HepG2 (cell line): ENCODE data around the gene MED19. TPM values are rescaled to one million over a fixed set of nuclear protein-coding genes. Genes with fewer than 3 reads are reported as not detected.

Source experiments
- AGO2 ChIP-seq: fragments of 200-400 bp; formaldehyde crosslinking; optimal IDR thresholded peaks from 2 replicates; pipeline ENCODE3; 2017; ENCODE audit warnings: mild to moderate bottlenecking, low read depth, low read length, moderate library complexity
- CREB1 ChIP-seq, 2 experiments: fragments of 450-650 bp in 1 of 2; IDR thresholded peaks; 2 replicates each; pipeline ENCODE4 v1.6.1; 2016 to 2017; ENCODE audit warnings: control low read depth in 1 of 2, mild to moderate bottlenecking in 1 of 2, missing compliant biosample characterization in 1 of 2, missing genetic modification characterization in 1 of 2
- CTCF ChIP-seq: sonication (generic); formaldehyde crosslinking; IDR thresholded peaks from 2 replicates; pipeline ENCODE4 v1.5.0; 2020; ENCODE audit warnings: mild to moderate bottlenecking, missing genetic modification reagents, moderate library complexity
- FOXM1 ChIP-seq: sonication (generic); formaldehyde crosslinking; IDR thresholded peaks from 2 replicates; pipeline ENCODE4 v1.5.0; 2020; ENCODE audit warnings: missing genetic modification reagents
- MYNN ChIP-seq: sonication (generic); formaldehyde crosslinking; IDR thresholded peaks from 2 replicates; pipeline ENCODE4 v1.4.0; 2020; ENCODE audit warnings: mild to moderate bottlenecking, low read depth, missing genetic modification reagents
- NFAT5 ChIP-seq: sonication (generic); formaldehyde crosslinking; IDR thresholded peaks from 2 replicates; pipeline ENCODE4 v1.4.0; 2020; ENCODE audit warnings: missing genetic modification reagents
- NFATC3 ChIP-seq: sonication (generic); formaldehyde crosslinking; IDR thresholded peaks from 2 replicates; pipeline ENCODE4 v1.5.1; 2020; ENCODE audit warnings: mild to moderate bottlenecking, missing genetic modification reagents
- NFYC ChIP-seq: IDR thresholded peaks from 2 replicates; pipeline ENCODE4 v1.6.1; 2016; ENCODE audit warnings: missing genetic modification reagents, missing compliant biosample characterization
- NPAS2 ChIP-seq: sonication (generic); formaldehyde crosslinking; IDR thresholded peaks from 2 replicates; pipeline ENCODE4 v1.8.0; 2022; ENCODE audit warnings: mild to moderate bottlenecking, missing genetic modification reagents, borderline replicate concordance
- PRDM10 ChIP-seq: sonication (generic); formaldehyde crosslinking; IDR thresholded peaks from 2 replicates; pipeline ENCODE4 v1.4.0; 2020; ENCODE audit warnings: low read depth, missing genetic modification reagents
- PRMT3 ChIP-seq: sonication (generic); formaldehyde crosslinking; IDR thresholded peaks from 2 replicates; pipeline ENCODE4 v1.8.1; 2022; ENCODE audit warnings: low read depth, mild to moderate bottlenecking, moderate library complexity, missing genetic modification reagents, borderline replicate concordance
- SP140L ChIP-seq: sonication (generic); formaldehyde crosslinking; IDR thresholded peaks from 2 replicates; pipeline ENCODE4 v1.4.0; 2020; ENCODE audit warnings: missing genetic modification reagents, borderline replicate concordance
- ZBTB7A ChIP-seq: sonication (generic); formaldehyde crosslinking; IDR thresholded peaks from 2 replicates; pipeline ENCODE4 v1.8.0; 2022; ENCODE audit warnings: mild to moderate bottlenecking, missing genetic modification reagents
- ZNF530 ChIP-seq: sonication (generic); formaldehyde crosslinking; IDR thresholded peaks from 2 replicates; pipeline ENCODE4 v1.5.0; 2020; ENCODE audit warnings: low read depth, mild to moderate bottlenecking, missing genetic modification reagents
- ZNF770 ChIP-seq: sonication (generic); formaldehyde crosslinking; IDR thresholded peaks from 2 replicates; pipeline ENCODE4 v1.5.0; 2020; ENCODE audit warnings: mild to moderate bottlenecking, missing genetic modification reagents
- polyA plus RNA-seq, 8 experiments: library from polyadenylated mRNA; depleted of rRNA in 3 of 8; stranded (reverse) in 7 of 8; unstranded in 1 of 8; fragments of >200 nt; fragmentation: Illumina TruSeq in 4 of 8; extraction: Trizol in 4 of 8; gene quantifications; 2 replicates each; pipeline versions ENCODE4 v1.2.1 to v1.2.3, GENCODE V29; 2011 to 2016; ENCODE audit warnings: low read depth in 4 of 8, missing spikeins in 1 of 8, mixed read lengths in 1 of 8; ENCODE audit not compliant: insufficient read depth in 1 of 8
- total RNA-seq, 5 experiments: library from RNA; depleted of rRNA; stranded (reverse); fragments of >200 nt; fragmentation: Illumina TruSeq; extraction: Trizol; gene quantifications; 2 replicates each; pipeline ENCODE4 v1.2.3, GENCODE V29; 2016; ENCODE audit warnings: low read depth in 1 of 5

MED19 gene
- total and polyA plus RNA-seq, 2 of the 13 experiments (the other 11 are each of a cell fraction or from before 2014, with no cell fraction given): 12.9 to 13.8 TPM

- TF ChIP-seq NFAT5 (CRISPR knock-in tag) (no peak), MYNN (CRISPR knock-in tag) (no peak), AGO2 (peak; percentile 52), NPAS2 (CRISPR knock-in tag) (no peak), PRMT3 (CRISPR knock-in tag) (no peak), NFYC (CRISPR knock-in tag) (no peak), PRDM10 (CRISPR knock-in tag) (no peak), ZBTB7A (CRISPR knock-in tag) (no peak), SP140L (CRISPR knock-in tag) (no peak), NFATC3 (CRISPR knock-in tag) (peak; percentile 36; the same call in 1 of the 2 replicates), FOXM1 (CRISPR knock-in tag) (no peak), CREB1 (IDR thresholded peaks at IDR 0.05) (no peak), CREB1 (CRISPR knock-in tag; IDR thresholded peaks at IDR 0.05) (no peak), ZNF770 (no peak), ZNF530 (CRISPR knock-in tag) (no peak), CTCF (CRISPR knock-in tag) (no peak)
These were observed at the start of gene MED19 (continued) for GRCh38 chr11:57711414-57712255.
